ENCODE measurements around the gene LBR. TPM values are rescaled to one million over a fixed set of nuclear protein-coding genes. Genes with fewer than 3 reads are reported as not detected.

LBR gene
- total and polyA plus RNA-seq, 2 experiments from 2014 or later, result 29.6 to 54.2 TPM

- no peaks in the 10 kb centered on the region for H3K27me3 ChIP-seq
- H3K4me2 ChIP-seq, result no peak overlapping the region
- peaks cover 7% of the 10 kb centered on the region for H3K4me1 ChIP-seq (ENCODE audit: insufficient read depth)
- no peaks in the 10 kb centered on the region for H3K9me3 ChIP-seq (ENCODE audit: low read depth)
- no peaks in the 10 kb centered on the region for H3K9me2 ChIP-seq (replicated peaks; ENCODE audit: insufficient read depth)
- no peaks in the 10 kb centered on the region for H3K79me2 ChIP-seq
- TF ChIP-seq EZH2 (IDR thresholded peaks at IDR 0.05; ENCODE audit: borderline replicate concordance) (no peak), CTCF (IDR thresholded peaks at IDR 0.05; ENCODE audit: poor library complexity) (no peak), EZH2phosphoT487 (IDR thresholded peaks at IDR 0.05; ENCODE audit: low read depth, severe bottlenecking, unreplicated experiment) (no peak)
- no peak overlapping the region for H3K4me3 ChIP-seq
- H2AFZ ChIP-seq, result no peak overlapping the region
- H4K20me1 ChIP-seq (ENCODE audit: insufficient read depth, poor library complexity, severe bottlenecking), result no peaks in the 10 kb centered on the region
- no peak overlapping the region for H3K27ac ChIP-seq
- DNase-seq (ENCODE audit: low spot score), result no peak
- no peaks in the 10 kb centered on the region for H3K36me3 ChIP-seq (replicated peaks; ENCODE audit: insufficient read depth, low read depth)
- WGBS (ENCODE audit: low lambda C conversion rate, missing lambda C conversion rate), result 73% methylated on average over 8 of the region's 8 CpGs
Observed at GRCh38 chr1:225460737-225461532, 33.1 kb upstream of the LBR start.

GRCh38 chr1:225460021-225460736, 32.3 kb upstream of the LBR start:
- Histone ChIP-seq H3K27ac (no peak overlapping the region), H3K9me3 (ENCODE audit: low read depth) (no peaks in the 10 kb centered on the region), H2AFZ (no peak overlapping the region), H3K27me3 (no peaks in the 10 kb centered on the region), H4K20me1 (ENCODE audit: insufficient read depth, poor library complexity, severe bottlenecking) (no peaks in the 10 kb centered on the region), H3K4me1 (ENCODE audit: insufficient read depth) (peaks cover 7% of the 10 kb centered on the region), H3K9me2 (replicated peaks; ENCODE audit: insufficient read depth) (no peaks in the 10 kb centered on the region), H3K36me3 (replicated peaks; ENCODE audit: insufficient read depth, low read depth) (no peaks in the 10 kb centered on the region), H3K4me2 (no peak overlapping the region), H3K79me2 (no peaks in the 10 kb centered on the region), H3K4me3 (no peak overlapping the region)
- WGBS (ENCODE audit: low lambda C conversion rate, missing lambda C conversion rate), result 73% methylated on average over 18 of the region's 18 CpGs
- TF ChIP-seq EZH2 (IDR thresholded peaks at IDR 0.05; ENCODE audit: borderline replicate concordance) (no peak), CTCF (IDR thresholded peaks at IDR 0.05; ENCODE audit: poor library complexity) (no peak)
- no peak for DNase-seq (ENCODE audit: low spot score)

- no peaks in the 10 kb centered on the region for H3K9me3 ChIP-seq (ENCODE audit: low read depth)
- H3K4me2 ChIP-seq, result no peak overlapping the region
- DNase-seq (ENCODE audit: low spot score), result no peak
Observed at GRCh38 chr1:225458222-225458631, 30.4 kb upstream of the LBR start.

More at GRCh38 chr1:225458222-225458631, 30.4 kb upstream of the LBR start:
- Histone ChIP-seq H3K4me1 (ENCODE audit: insufficient read depth) (peaks cover 7% of the 10 kb centered on the region), H3K27me3 (no peaks in the 10 kb centered on the region), H3K4me3 (no peak overlapping the region), H3K9me2 (replicated peaks; ENCODE audit: insufficient read depth) (no peaks in the 10 kb centered on the region), H3K27ac (no peak overlapping the region), H2AFZ (no peak overlapping the region), H3K36me3 (replicated peaks; ENCODE audit: insufficient read depth, low read depth) (no peaks in the 10 kb centered on the region), H4K20me1 (ENCODE audit: insufficient read depth, poor library complexity, severe bottlenecking) (no peaks in the 10 kb centered on the region), H3K79me2 (no peaks in the 10 kb centered on the region)
- WGBS (ENCODE audit: low lambda C conversion rate, missing lambda C conversion rate), result 63% methylated on average over 2 of the region's 2 CpGs
- no peak for TF ChIP-seq EZH2 (IDR thresholded peaks at IDR 0.05; ENCODE audit: borderline replicate concordance)
- no peak for TF ChIP-seq EZH2phosphoT487 (IDR thresholded peaks at IDR 0.05; ENCODE audit: low read depth, severe bottlenecking, unreplicated experiment)
- TF ChIP-seq CTCF (IDR thresholded peaks at IDR 0.05; ENCODE audit: poor library complexity), result no peak

Data from hepatocyte (in vitro differentiated cells).